IPS DF 6.9 (cell line): ENCODE data around the gene LGR4.

ENCODE experiments used
- DNase-seq: peaks from one replicate; pipeline ENCODE4 v3.0.0-alpha.2; 2013; ENCODE audit warnings: low read depth, low spot score
- H3K27ac ChIP-seq: one replicate; pipeline ENCODE4 v1.5.1; 2013; ENCODE audit warnings: low read length, control low read depth
- H3K27me3 ChIP-seq: 2 replicates; pipeline ENCODE4 v1.6.1; 2013; ENCODE audit warnings: mild to moderate bottlenecking, low read length; ENCODE audit not compliant: control insufficient read depth, insufficient read depth
- H3K36me3 ChIP-seq: 2 replicates; pipeline ENCODE4 v1.6.1; 2013; ENCODE audit warnings: low read length; ENCODE audit not compliant: control insufficient read depth, insufficient read depth
- H3K4me1 ChIP-seq: 2 replicates; pipeline ENCODE4 v1.6.1; 2013; ENCODE audit warnings: low read length; ENCODE audit not compliant: control insufficient read depth, insufficient read depth
- H3K4me3 ChIP-seq: 2 replicates; pipeline ENCODE4 v1.5.1; 2013; ENCODE audit warnings: mild to moderate bottlenecking, low read length
- H3K9me3 ChIP-seq: 2 replicates; pipeline ENCODE4 v1.6.1; 2013; ENCODE audit warnings: low read length, inconsistent platforms; ENCODE audit not compliant: control insufficient read depth, insufficient read depth
- WGBS: extraction: QIAGEN DNeasy Blood & Tissue Kit; methylation state at CpG from one replicate; pipeline ENCODE4 v1.1.7; 2013; ENCODE audit warnings: mixed read lengths, missing lambda C conversion rate; ENCODE audit not compliant: insufficient read length, insufficient coverage; 5-methylcytosine and 5-hydroxymethylcytosine counted together

The LGR4 gene

DNA sequence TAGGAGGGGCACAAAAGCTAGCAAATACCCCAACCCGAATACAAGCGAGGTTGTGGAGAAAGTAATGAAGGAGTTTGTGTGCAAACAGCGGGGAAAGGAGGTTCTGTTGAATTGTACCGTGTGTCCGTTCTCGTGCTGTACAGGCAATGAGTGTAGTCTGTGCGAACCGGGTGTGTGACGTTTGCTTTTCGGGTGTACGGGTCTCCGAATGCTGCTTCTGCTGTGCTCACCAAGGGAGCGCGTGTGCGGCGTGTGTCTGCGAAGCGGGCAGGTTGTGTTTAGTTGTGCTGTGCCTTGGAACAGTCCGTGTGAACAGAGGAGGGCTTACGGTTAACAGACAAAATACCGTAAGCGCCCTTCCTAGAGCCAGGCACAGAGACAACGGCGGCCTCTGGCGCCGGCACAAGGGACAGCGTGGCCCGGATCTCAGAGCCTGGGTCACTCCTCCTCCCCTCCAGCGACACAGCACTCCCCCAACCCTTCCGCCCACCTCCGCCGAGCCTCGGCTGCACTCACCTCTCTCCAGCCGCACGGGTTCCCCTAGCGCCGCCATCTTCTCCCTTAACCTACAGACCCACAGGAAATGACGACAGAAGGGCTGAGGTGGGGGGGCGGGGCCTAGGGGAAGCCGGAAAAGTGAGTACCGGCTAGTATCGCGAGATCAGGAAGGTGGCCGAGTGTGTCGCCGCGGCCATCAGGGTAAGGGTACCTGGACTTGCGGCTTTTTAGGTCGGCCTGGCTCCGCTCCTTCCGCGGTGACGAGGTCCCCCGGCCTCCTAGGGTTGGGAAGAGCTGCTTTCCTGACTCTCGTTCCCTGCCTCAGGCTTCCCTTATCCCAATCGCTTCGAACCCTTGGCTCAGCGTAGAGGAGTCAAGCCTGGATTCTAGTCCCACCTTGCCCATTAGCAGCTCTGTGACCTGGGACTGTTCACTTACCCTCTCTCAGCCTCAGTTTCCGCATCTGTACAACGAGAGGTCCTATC lies 33.9 kb upstream of the LGR4 start, which contains the start of gene LIN7C:
TSS of gene LIN7C (minus strand) at position 570 of the 983 bp plus-strand sequence. CDS start at position 553, 17 bp downstream.
- Histone ChIP-seq H3K4me3 (peak within 1 kb of the TSS; percentile 84), H3K9me3 (no peaks in the 10 kb centered on the region), H3K27ac (no peak within 1 kb of the TSS), H3K4me1 (peaks cover 3% of the 10 kb centered on the region; the same call in 1 of the 2 replicates), H3K36me3 (no peaks in the 10 kb centered on the region; the same call in 1 of the 2 replicates), H3K27me3 (no peaks in the 10 kb centered on the region)
- peak; percentile 84 for DNase-seq
- no CpG with 5 or more reads among the region's 60 CpGs for WGBS

- peak overlapping the region; percentile 84; the same call in 1 of the 2 replicates for H3K4me3 ChIP-seq
- H3K36me3 ChIP-seq, result no peaks in the 10 kb centered on the region; the same call in 1 of the 2 replicates
- WGBS, result no CpG with 5 or more reads among the region's 5 CpGs
- H3K27ac ChIP-seq, result no peak overlapping the region
- peaks cover 3% of the 10 kb centered on the region; the same call in 1 of the 2 replicates for H3K4me1 ChIP-seq
- no peaks in the 10 kb centered on the region for H3K27me3 ChIP-seq
- H3K9me3 ChIP-seq, result no peaks in the 10 kb centered on the region
- DNase-seq, result no peak
Measured at GRCh38 chr11:27505781-27506180, 33.2 kb upstream of the LGR4 start.

GRCh38 chr11:27504205-27504604 lies 31.6 kb upstream of the LGR4 start:
- H3K4me1 ChIP-seq, result peaks cover 3% of the 10 kb centered on the region; the same call in 1 of the 2 replicates
- H3K27me3 ChIP-seq, result no peaks in the 10 kb centered on the region
- no peak for DNase-seq
- no peak overlapping the region for H3K4me3 ChIP-seq
- H3K36me3 ChIP-seq, result no peaks in the 10 kb centered on the region; the same call in 1 of the 2 replicates
- no peaks in the 10 kb centered on the region for H3K9me3 ChIP-seq
- H3K27ac ChIP-seq, result no peak overlapping the region
- WGBS, result no CpG with 5 or more reads among the region's 2 CpGs

DNA sequence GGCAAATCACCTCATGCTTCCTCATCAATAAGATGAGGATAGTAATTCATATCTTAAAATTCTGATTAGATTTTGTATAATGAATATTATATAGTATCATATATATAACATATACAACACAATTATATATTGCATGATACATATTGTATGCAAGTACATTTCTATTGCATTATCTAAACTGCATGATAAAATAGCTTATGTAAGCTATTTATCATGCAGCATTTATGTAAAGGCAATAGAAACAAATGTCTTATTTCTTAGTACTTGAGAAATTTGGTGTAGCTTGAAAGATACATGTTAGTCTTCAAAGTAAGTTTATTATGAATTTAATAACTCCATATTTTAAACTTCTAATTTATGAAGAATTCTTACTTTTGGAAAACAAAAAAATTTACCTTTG lies 28.5 kb upstream of the LGR4 start:
- Histone ChIP-seq H3K27ac (no peak overlapping the region), H3K27me3 (no peaks in the 10 kb centered on the region), H3K36me3 (no peaks in the 10 kb centered on the region; the same call in 1 of the 2 replicates), H3K4me3 (no peak overlapping the region), H3K9me3 (no peaks in the 10 kb centered on the region), H3K4me1 (0 out of 2 replicates have a peak, but pooled peaks cover 3% of the 10 kb centered on the region)
- no peak for DNase-seq

GRCh38 chr11:27497911-27498310 lies 25.3 kb upstream of the LGR4 start:
- no peak for DNase-seq
- Histone ChIP-seq H3K4me1 (no peaks in the 10 kb centered on the region), H3K36me3 (no peaks in the 10 kb centered on the region; the same call in 1 of the 2 replicates), H3K27ac (no peak overlapping the region), H3K4me3 (no peak overlapping the region), H3K9me3 (no peaks in the 10 kb centered on the region), H3K27me3 (no peaks in the 10 kb centered on the region)
- WGBS, result no CpG with 5 or more reads among the region's 1 CpG

DNA sequence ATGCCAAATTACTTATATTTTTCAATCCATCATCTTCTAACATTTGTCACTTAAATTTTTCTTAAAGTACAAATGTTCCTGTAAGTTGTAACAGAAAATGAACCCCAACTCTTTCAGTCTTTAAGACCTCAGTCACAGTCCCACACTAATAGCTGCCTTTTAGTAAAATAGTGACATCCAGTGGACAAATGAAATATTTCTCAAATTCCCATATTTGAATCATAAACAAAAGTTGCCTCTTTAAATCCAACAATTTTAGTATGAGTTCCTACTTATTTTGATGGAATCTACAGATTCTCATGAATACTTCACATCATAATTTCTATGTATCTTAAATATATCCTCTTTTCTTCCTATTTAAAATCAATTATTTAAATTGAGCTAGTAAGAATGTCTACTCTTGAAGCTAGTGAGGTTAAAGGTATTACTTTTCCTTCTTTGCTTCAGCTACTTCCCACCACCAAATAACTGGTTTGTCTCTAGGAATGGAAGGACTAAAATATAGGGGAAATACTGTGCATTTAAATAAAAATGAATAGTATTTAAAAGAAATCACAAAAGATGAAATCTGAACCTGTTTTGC lies 24.8 kb upstream of the LGR4 start:
- DNase-seq, result no peak
- no peaks in the 10 kb centered on the region for H3K9me3 ChIP-seq
- H3K36me3 ChIP-seq, result no peaks in the 10 kb centered on the region; the same call in 1 of the 2 replicates
- no peaks in the 10 kb centered on the region for H3K4me1 ChIP-seq
- H3K27ac ChIP-seq, result no peak overlapping the region
- H3K4me3 ChIP-seq, result no peak overlapping the region
- no peaks in the 10 kb centered on the region for H3K27me3 ChIP-seq

GRCh38 chr11:27496461-27496860 lies 23.9 kb upstream of the LGR4 start:
- Histone ChIP-seq H3K4me3 (no peak overlapping the region), H3K9me3 (no peaks in the 10 kb centered on the region), H3K27ac (no peak overlapping the region), H3K27me3 (no peaks in the 10 kb centered on the region), H3K36me3 (no peaks in the 10 kb centered on the region; the same call in 1 of the 2 replicates), H3K4me1 (no peaks in the 10 kb centered on the region)
- no peak for DNase-seq
- whole genome bisulfite sequencing, result no CpG with 5 or more reads among the region's 1 CpG

DNA sequence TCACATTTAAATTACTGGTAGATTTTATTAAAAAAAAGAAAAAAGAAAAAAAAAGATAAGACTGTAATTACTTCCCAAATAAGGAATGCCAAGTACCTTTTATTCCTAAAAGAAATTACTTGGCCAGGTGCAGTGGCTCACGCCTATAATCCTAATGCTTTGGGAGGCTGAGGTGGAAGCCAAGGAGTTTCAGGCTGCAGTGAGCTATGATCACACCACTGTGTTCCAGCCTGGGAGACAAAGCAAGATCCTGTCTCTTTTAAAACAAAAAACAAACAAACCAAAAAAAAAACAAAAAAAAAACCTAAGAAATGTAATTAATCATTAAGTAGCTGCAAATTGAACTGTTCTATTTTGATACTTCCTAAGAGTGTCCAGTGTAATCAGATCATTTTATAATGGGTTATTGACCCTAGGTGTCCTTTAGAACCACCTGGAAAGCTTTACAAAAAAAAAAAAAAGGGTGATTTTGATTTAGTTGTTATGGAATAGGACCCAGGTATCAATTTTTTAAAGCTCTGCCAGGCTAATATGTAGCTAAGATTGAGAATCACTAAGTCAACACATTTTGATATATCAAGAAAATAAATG lies 23.2 kb upstream of the LGR4 start:
- no CpG with 5 or more reads among the region's 1 CpG for WGBS

DNA sequence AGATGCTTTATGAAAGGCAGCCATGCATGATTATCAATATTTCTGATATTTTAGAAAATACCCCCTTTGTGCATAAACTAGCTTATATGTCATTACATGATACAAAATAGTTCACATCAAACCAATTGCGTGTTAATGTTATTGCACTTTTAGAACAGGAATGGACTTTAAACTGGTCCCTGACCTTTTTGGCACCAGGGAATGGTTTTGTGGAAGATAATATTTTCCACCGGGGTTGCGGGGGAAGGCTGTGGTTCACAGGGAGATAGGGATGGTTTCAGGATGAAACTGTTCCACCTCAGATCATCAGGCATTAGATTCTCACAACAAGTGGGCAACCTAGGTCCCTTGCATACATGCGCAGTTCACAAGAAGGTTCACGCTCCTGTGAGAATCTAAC lies 16.5 kb upstream of the LGR4 start:
- Histone ChIP-seq H3K4me1 (no peaks in the 10 kb centered on the region), H3K4me3 (no peak overlapping the region), H3K27me3 (no peaks in the 10 kb centered on the region), H3K27ac (no peak overlapping the region), H3K36me3 (no peaks in the 10 kb centered on the region; the same call in 1 of the 2 replicates), H3K9me3 (no peaks in the 10 kb centered on the region)
- DNase-seq, result no peak
- WGBS, result no CpG with 5 or more reads among the region's 5 CpGs

More for the DNA sequence above, 23.2 kb upstream of the LGR4 start:
- H3K27me3 ChIP-seq, result no peaks in the 10 kb centered on the region
- H3K36me3 ChIP-seq, result no peaks in the 10 kb centered on the region; the same call in 1 of the 2 replicates
- H3K4me1 ChIP-seq, result no peaks in the 10 kb centered on the region
- no peak for DNase-seq
- H3K27ac ChIP-seq, result no peak overlapping the region
- H3K4me3 ChIP-seq, result no peak overlapping the region
- H3K9me3 ChIP-seq, result no peaks in the 10 kb centered on the region

GRCh38 chr11:27487706-27488105 lies 15.1 kb upstream of the LGR4 start:
- Histone ChIP-seq H3K27me3 (no peaks in the 10 kb centered on the region), H3K36me3 (no peaks in the 10 kb centered on the region; the same call in 1 of the 2 replicates), H3K4me1 (no peaks in the 10 kb centered on the region), H3K4me3 (no peak overlapping the region), H3K9me3 (no peaks in the 10 kb centered on the region), H3K27ac (no peak overlapping the region)
- DNase-seq, result no peak
- WGBS, result no CpG with 5 or more reads among the region's 6 CpGs
